Measurements from ENCODE around the gene KCNMB1.

- no peak for TF ChIP-seq EP300 (IDR thresholded peaks at IDR 0.05)
- TF ChIP-seq CTCF (IDR thresholded peaks at IDR 0.05): no peak
These were observed 16.6 kb upstream of the KCNMB1 start for GRCh38 chr5:170405817-170406216.
